ENCODE results near the gene PHF20. TPM values are rescaled to one million over a fixed set of nuclear protein-coding genes. Genes with fewer than 3 reads are reported as not detected.
"Not testable (repeated sequence)": the region's sequence is repeated elsewhere in the genome, so short reads cannot be mapped to it uniquely, and the experiment has no call there.

PHF20 gene
- total RNA-seq, 1 experiment from 2014 or later, result 65.8 TPM

GRCh38 chr20:35783811-35784210, 12.0 kb downstream of the PHF20 start:
- POLR2A ChIA-PET; H3K27me3 Mint-ChIP-seq (ENCODE audit: low read depth); H3K4me3 Mint-ChIP-seq; DNase-seq (ENCODE audit: low spot score); H3K27ac Mint-ChIP-seq; ATAC-seq; H3K9me3 Mint-ChIP-seq; H3K4me1 Mint-ChIP-seq; CTCF ChIA-PET: not testable (repeated sequence)
- peaks cover 15% of the 10 kb centered on the region for H3K36me3 Mint-ChIP-seq

GRCh38 chr20:35785541-35785940, 13.7 kb downstream of the PHF20 start:
- CTCF ChIA-PET; H3K27me3 Mint-ChIP-seq (ENCODE audit: low read depth); H3K9me3 Mint-ChIP-seq; H3K4me1 Mint-ChIP-seq; DNase-seq (ENCODE audit: low spot score); H3K4me3 Mint-ChIP-seq; ATAC-seq; H3K27ac Mint-ChIP-seq: not testable (repeated sequence)
- peaks cover 10% of the 10 kb centered on the region; the same call in 1 of the 2 replicates for H3K36me3 Mint-ChIP-seq
- POLR2A ChIA-PET, result interaction anchor here (0.6 kb wide), 1 partner anchor 108 kb away, joined by 6 read pairs; no protein-coding TSS in a partner anchor

DNA sequence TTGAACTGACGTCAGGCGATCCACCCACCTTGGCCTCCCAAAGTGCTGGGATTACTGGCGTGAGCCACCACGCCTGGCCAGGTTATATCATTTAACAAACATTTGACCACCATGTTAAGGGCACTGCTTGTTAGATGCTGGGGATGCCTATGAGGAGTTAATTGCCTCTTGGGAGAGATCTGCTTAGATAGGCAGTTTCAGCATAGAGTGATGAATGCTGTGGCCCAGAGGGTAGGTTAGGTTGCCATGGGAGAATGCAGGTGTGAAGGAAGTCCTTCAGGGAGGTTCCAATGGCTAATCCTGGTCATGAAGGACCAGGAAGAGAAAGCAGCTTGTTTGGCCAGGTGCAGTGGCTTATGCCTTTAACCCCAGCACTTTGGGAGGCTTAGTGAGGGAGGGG, 17.0 kb downstream of the PHF20 start:
- Mint-ChIP-seq H3K27ac (peak overlapping the region; percentile 62), H3K4me3 (no peak overlapping the region), H3K27me3 (ENCODE audit: low read depth) (no peaks in the 10 kb centered on the region), H3K4me1 (no peaks in the 10 kb centered on the region; the same call in 1 of the 2 replicates), H3K9me3 (no peaks in the 10 kb centered on the region), H3K36me3 (no peaks in the 10 kb centered on the region)
- CTCF ChIA-PET, result no interaction called here
- TF ChIP-seq, protein P1, sequence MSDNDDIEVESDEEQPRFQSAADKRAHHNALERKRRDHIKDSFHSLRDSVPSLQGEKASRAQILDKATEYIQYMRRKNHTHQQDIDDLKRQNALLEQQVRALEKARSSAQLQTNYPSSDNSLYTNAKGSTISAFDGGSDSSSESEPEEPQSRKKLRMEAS (CRISPR knock-in tag; IDR thresholded peaks at IDR 0.05), result no peak
- TF ChIP-seq E2F4 (CRISPR knock-in tag; IDR thresholded peaks at IDR 0.05; ENCODE audit: borderline replicate concordance, low read depth), result no peak
- TF ChIP-seq JUN (CRISPR knock-in tag; IDR thresholded peaks at IDR 0.05), result no peak
- TF ChIP-seq ZNF232 (CRISPR knock-in tag; IDR thresholded peaks at IDR 0.05), result no peak
- no peak for TF ChIP-seq ZNF138 (CRISPR knock-in tag; conservative IDR thresholded peaks at IDR 0.05)
- TF ChIP-seq, protein P2, sequence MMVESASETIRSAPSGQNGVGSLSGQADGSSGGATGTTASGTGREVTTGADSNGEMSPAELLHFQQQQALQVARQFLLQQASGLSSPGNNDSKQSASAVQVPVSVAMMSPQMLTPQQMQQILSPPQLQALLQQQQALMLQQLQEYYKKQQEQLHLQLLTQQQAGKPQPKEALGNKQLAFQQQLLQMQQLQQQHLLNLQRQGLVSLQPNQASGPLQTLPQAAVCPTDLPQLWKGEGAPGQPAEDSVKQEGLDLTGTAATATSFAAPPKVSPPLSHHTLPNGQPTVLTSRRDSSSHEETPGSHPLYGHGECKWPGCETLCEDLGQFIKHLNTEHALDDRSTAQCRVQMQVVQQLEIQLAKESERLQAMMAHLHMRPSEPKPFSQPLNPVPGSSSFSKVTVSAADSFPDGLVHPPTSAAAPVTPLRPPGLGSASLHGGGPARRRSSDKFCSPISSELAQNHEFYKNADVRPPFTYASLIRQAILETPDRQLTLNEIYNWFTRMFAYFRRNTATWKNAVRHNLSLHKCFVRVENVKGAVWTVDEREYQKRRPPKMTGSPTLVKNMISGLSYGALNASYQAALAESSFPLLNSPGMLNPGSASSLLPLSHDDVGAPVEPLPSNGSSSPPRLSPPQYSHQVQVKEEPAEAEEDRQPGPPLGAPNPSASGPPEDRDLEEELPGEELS (CRISPR knock-in tag; IDR thresholded peaks at IDR 0.05), result no peak
- no peak for TF ChIP-seq HMGXB4 (CRISPR knock-in tag; IDR thresholded peaks at IDR 0.05)
- TF ChIP-seq USF2 (CRISPR knock-in tag; IDR thresholded peaks at IDR 0.05), result no peak
- DNase-seq (ENCODE audit: low spot score) (no peak), ATAC-seq (no peak)
- POLR2A ChIA-PET, result no interaction called here

GRCh38 chr20:35791097-35791496, 19.3 kb downstream of the PHF20 start:
- Mint-ChIP-seq H3K4me1 (no peaks in the 10 kb centered on the region; the same call in 1 of the 2 replicates), H3K9me3 (no peaks in the 10 kb centered on the region), H3K36me3 (peaks cover 6% of the 10 kb centered on the region; the same call in 1 of the 2 replicates), H3K27ac (no peak overlapping the region), H3K4me3 (no peak overlapping the region), H3K27me3 (ENCODE audit: low read depth) (no peaks in the 10 kb centered on the region)
- ChIA-PET CTCF (no interaction called here), POLR2A (interaction anchor here (0.6 kb wide), 1 partner anchor 11 kb away, joined by 7 read pairs; no protein-coding TSS in a partner anchor)
- ATAC-seq, result no peak
- no peak for DNase-seq (ENCODE audit: low spot score)
- no peak for TF ChIP-seq EMX1 (CRISPR knock-in tag; IDR thresholded peaks at IDR 0.05)
- no peak for TF ChIP-seq CBFB (CRISPR knock-in tag; IDR thresholded peaks at IDR 0.05; ENCODE audit: low read depth)
- no peak for TF ChIP-seq JUN (CRISPR knock-in tag; IDR thresholded peaks at IDR 0.05)
- TF ChIP-seq ZNF532 (CRISPR knock-in tag; IDR thresholded peaks at IDR 0.05; ENCODE audit: borderline replicate concordance), result no peak
- TF ChIP-seq ZBTB43 (CRISPR knock-in tag; IDR thresholded peaks at IDR 0.05), result no peak
- TF ChIP-seq ZNF219 (CRISPR knock-in tag; IDR thresholded peaks at IDR 0.05; ENCODE audit: borderline replicate concordance), result no peak
